ENCODE data around the gene LTA4H. TPM values are rescaled to one million over a fixed set of nuclear protein-coding genes. Genes with fewer than 3 reads are reported as not detected.

The LTA4H gene
- total RNA-seq, 1 donor from 2014 or later, result 67.6 TPM

DNA sequence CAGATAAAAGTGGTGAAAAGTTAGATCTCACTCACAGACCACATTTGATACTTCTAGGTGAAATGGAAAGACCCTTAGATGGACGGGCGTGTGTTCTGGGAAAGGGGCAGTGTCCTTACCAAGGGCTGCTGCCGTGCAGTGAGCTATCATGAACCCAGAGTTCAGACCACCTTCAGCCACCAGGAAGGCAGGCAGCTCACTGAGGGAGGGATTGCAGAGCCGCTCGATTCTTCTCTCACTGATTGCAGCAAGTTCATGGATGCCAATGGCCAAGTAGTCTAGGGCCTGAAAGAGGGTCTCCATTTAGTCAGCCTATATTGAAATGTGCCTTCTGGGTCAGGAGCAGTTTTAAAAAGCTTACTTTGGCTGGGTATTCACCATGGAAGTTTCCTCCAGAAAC, 55.0 kb downstream of the LTA4H start:
- H3K4me3 ChIP-seq (ENCODE audit: insufficient read depth, low read depth, low read length), result no peak overlapping the region
- H3K79me2 ChIP-seq (ENCODE audit: insufficient read depth, low read length), result no peaks in the 10 kb centered on the region
- Mint-ChIP-seq H3K27me3 (ENCODE audit: low read depth, unreplicated experiment) (no peaks in the 10 kb centered on the region), H3K9me3 (ENCODE audit: unreplicated experiment) (peaks cover 3% of the 10 kb centered on the region), H3K36me3 (ENCODE audit: low read depth, unreplicated experiment) (peaks cover 2% of the 10 kb centered on the region), H3K4me3 (ENCODE audit: unreplicated experiment) (no peak overlapping the region), H3K4me1 (ENCODE audit: low read depth, unreplicated experiment) (peaks cover 7% of the 10 kb centered on the region), H3K27ac (ENCODE audit: unreplicated experiment) (no peak overlapping the region)
- H3K4me1 ChIP-seq (ENCODE audit: insufficient read depth, low read length), result no peaks in the 10 kb centered on the region
- TF ChIP-seq EZH2 (IDR thresholded peaks at IDR 0.05; ENCODE audit: insufficient read depth, low read length), result no peak
- TF ChIP-seq, protein P1, sequence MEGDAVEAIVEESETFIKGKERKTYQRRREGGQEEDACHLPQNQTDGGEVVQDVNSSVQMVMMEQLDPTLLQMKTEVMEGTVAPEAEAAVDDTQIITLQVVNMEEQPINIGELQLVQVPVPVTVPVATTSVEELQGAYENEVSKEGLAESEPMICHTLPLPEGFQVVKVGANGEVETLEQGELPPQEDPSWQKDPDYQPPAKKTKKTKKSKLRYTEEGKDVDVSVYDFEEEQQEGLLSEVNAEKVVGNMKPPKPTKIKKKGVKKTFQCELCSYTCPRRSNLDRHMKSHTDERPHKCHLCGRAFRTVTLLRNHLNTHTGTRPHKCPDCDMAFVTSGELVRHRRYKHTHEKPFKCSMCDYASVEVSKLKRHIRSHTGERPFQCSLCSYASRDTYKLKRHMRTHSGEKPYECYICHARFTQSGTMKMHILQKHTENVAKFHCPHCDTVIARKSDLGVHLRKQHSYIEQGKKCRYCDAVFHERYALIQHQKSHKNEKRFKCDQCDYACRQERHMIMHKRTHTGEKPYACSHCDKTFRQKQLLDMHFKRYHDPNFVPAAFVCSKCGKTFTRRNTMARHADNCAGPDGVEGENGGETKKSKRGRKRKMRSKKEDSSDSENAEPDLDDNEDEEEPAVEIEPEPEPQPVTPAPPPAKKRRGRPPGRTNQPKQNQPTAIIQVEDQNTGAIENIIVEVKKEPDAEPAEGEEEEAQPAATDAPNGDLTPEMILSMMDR (IDR thresholded peaks at IDR 0.05; ENCODE audit: insufficient read depth, low read depth, low read length), result no peak
- FAIRE-seq (no peak), DNase-seq (ENCODE audit: low read depth) (no peak)
- no peak overlapping the region for H3K9ac ChIP-seq (ENCODE audit: low read length)
- no peaks in the 10 kb centered on the region for H3K36me3 ChIP-seq (ENCODE audit: insufficient read depth, low read length)
- no peaks in the 10 kb centered on the region for H3K27me3 ChIP-seq (ENCODE audit: insufficient read depth, low read length)
- peaks cover 2% of the 10 kb centered on the region for H3K9me3 ChIP-seq (ENCODE audit: insufficient read depth, low read depth, low read length)
- no peak overlapping the region for H3K4me2 ChIP-seq (ENCODE audit: low read length)
- H3K27ac ChIP-seq (ENCODE audit: low read depth, low read length), result no peak overlapping the region
- no peak overlapping the region for H2AFZ ChIP-seq (ENCODE audit: low read depth, low read length)
- no peaks in the 10 kb centered on the region for H4K20me1 ChIP-seq (ENCODE audit: insufficient read depth, low read length)

DNA sequence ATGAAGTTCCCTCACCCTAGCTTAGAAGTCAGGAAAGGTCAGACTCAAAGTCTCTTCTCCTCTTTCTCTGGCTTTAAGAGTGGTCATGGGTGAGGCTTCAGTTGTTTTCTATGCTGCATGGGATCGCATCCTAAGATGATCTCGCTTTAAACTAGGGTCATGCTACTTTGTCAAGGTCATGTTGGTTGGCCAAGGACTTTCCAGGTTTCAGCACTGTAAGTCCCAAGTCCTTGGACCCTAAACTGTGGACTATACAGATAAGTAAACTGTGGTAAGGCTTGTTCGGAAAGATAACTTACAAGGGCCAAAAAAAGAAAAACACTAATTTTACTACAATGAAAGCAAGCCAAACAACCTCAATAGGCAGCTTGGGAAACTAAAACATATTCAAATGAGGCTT, 56.6 kb downstream of the LTA4H start:
- Histone ChIP-seq H3K4me2 (ENCODE audit: low read length) (no peak overlapping the region), H3K27me3 (ENCODE audit: insufficient read depth, low read length) (peaks cover 3% of the 10 kb centered on the region), H3K9me3 (ENCODE audit: insufficient read depth, low read depth, low read length) (peaks cover 2% of the 10 kb centered on the region), H3K4me1 (ENCODE audit: insufficient read depth, low read length) (no peaks in the 10 kb centered on the region), H3K9ac (ENCODE audit: low read length) (no peak overlapping the region), H3K4me3 (ENCODE audit: insufficient read depth, low read depth, low read length) (no peak overlapping the region), H2AFZ (ENCODE audit: low read depth, low read length) (no peak overlapping the region), H3K27ac (ENCODE audit: low read depth, low read length) (no peak overlapping the region), H3K36me3 (ENCODE audit: insufficient read depth, low read length) (no peaks in the 10 kb centered on the region), H4K20me1 (ENCODE audit: insufficient read depth, low read length) (no peaks in the 10 kb centered on the region), H3K79me2 (ENCODE audit: insufficient read depth, low read length) (no peaks in the 10 kb centered on the region)
- TF ChIP-seq, protein P1 (IDR thresholded peaks at IDR 0.05; ENCODE audit: insufficient read depth, low read depth, low read length), result no peak
- no peak for TF ChIP-seq EZH2 (IDR thresholded peaks at IDR 0.05; ENCODE audit: insufficient read depth, low read length)
- peaks cover 7% of the 10 kb centered on the region for H3K4me1 Mint-ChIP-seq (ENCODE audit: low read depth, unreplicated experiment)
- FAIRE-seq (no peak), DNase-seq (ENCODE audit: low read depth) (no peak)
- no peak overlapping the region for H3K27ac Mint-ChIP-seq (ENCODE audit: unreplicated experiment)
- no peaks in the 10 kb centered on the region for H3K27me3 Mint-ChIP-seq (ENCODE audit: low read depth, unreplicated experiment)
- H3K4me3 Mint-ChIP-seq (ENCODE audit: unreplicated experiment), result no peak overlapping the region
- peaks cover 2% of the 10 kb centered on the region for H3K36me3 Mint-ChIP-seq (ENCODE audit: low read depth, unreplicated experiment)
- H3K9me3 Mint-ChIP-seq (ENCODE audit: unreplicated experiment), result peaks cover 3% of the 10 kb centered on the region

DNA sequence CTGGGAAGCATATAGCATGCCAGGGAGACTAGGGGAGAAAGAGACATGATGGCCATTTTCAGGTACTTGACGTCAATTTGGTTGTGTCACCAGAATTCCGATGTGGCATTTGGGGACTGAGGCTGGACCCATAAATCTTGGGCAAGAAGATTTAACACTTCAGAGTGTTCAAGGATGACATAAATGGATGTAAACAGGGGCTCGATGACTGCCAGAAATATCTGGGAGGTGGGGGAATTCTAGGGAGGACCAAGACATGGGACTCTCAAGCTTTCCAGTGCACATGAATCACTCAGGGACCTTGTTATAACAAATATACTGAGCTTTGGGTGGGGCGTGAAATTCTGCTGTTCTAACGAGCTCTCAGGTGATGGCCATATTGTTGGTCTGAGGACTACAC, 57.0 kb downstream of the LTA4H start:
- H3K36me3 Mint-ChIP-seq (ENCODE audit: low read depth, unreplicated experiment), result peaks cover 2% of the 10 kb centered on the region
- H3K9me3 ChIP-seq (ENCODE audit: insufficient read depth, low read depth, low read length), result peaks cover 2% of the 10 kb centered on the region
- H3K27ac ChIP-seq (ENCODE audit: low read depth, low read length), result no peak overlapping the region
- no peak overlapping the region for H3K9ac ChIP-seq (ENCODE audit: low read length)
- no peak for TF ChIP-seq EZH2 (IDR thresholded peaks at IDR 0.05; ENCODE audit: insufficient read depth, low read length)
- TF ChIP-seq, protein P1 (IDR thresholded peaks at IDR 0.05; ENCODE audit: insufficient read depth, low read depth, low read length), result no peak
- H3K4me2 ChIP-seq (ENCODE audit: low read length), result no peak overlapping the region
- peaks cover 3% of the 10 kb centered on the region for H3K9me3 Mint-ChIP-seq (ENCODE audit: unreplicated experiment)
- no peaks in the 10 kb centered on the region for H3K27me3 Mint-ChIP-seq (ENCODE audit: low read depth, unreplicated experiment)
- H3K36me3 ChIP-seq (ENCODE audit: insufficient read depth, low read length), result no peaks in the 10 kb centered on the region
- FAIRE-seq (no peak), DNase-seq (ENCODE audit: low read depth) (no peak)
- H3K4me1 Mint-ChIP-seq (ENCODE audit: low read depth, unreplicated experiment), result peaks cover 7% of the 10 kb centered on the region
- H3K4me3 ChIP-seq (ENCODE audit: insufficient read depth, low read depth, low read length), result no peak overlapping the region
- H3K27ac Mint-ChIP-seq (ENCODE audit: unreplicated experiment), result no peak overlapping the region
- H3K27me3 ChIP-seq (ENCODE audit: insufficient read depth, low read length), result peaks cover 3% of the 10 kb centered on the region
- H3K79me2 ChIP-seq (ENCODE audit: insufficient read depth, low read length), result no peaks in the 10 kb centered on the region
- H3K4me1 ChIP-seq (ENCODE audit: insufficient read depth, low read length), result no peaks in the 10 kb centered on the region
- no peak overlapping the region for H2AFZ ChIP-seq (ENCODE audit: low read depth, low read length)
- no peak overlapping the region for H3K4me3 Mint-ChIP-seq (ENCODE audit: unreplicated experiment)
- no peaks in the 10 kb centered on the region for H4K20me1 ChIP-seq (ENCODE audit: insufficient read depth, low read length)

All from astrocyte (in vitro differentiated cells and primary cell).